ENCODE measurements around the gene ABLIM1.

ABLIM1 gene

GRCh38 chr10:114694752-114695151 is 36.7 kb upstream of the ABLIM1 start:
- DNase-seq (ENCODE audit: extremely low spot score), result peak; percentile 74
- ChIA-PET CTCF (interaction anchor here (0.6 to 1.6 kb wide), 12 partner anchors 9 to 391 kb away, joined by 3 to 6 read pairs (median 3); no protein-coding TSS in a partner anchor), POLR2A (no interaction called here)
- TF ChIP-seq SUZ12 (IDR thresholded peaks at IDR 0.05) (no peak), BHLHE40 (IDR thresholded peaks at IDR 0.05; ENCODE audit: borderline replicate concordance) (no peak), CTBP1 (IDR thresholded peaks at IDR 0.05; ENCODE audit: borderline replicate concordance) (no peak), L3MBTL2 (conservative IDR thresholded peaks at IDR 0.05) (no peak), HDGF (IDR thresholded peaks at IDR 0.05; ENCODE audit: borderline replicate concordance) (no peak), ZNF384 (IDR thresholded peaks at IDR 0.05) (no peak), NFRKB (IDR thresholded peaks at IDR 0.05) (no peak), LEF1 (IDR thresholded peaks at IDR 0.05; ENCODE audit: borderline replicate concordance) (no peak)

DNA sequence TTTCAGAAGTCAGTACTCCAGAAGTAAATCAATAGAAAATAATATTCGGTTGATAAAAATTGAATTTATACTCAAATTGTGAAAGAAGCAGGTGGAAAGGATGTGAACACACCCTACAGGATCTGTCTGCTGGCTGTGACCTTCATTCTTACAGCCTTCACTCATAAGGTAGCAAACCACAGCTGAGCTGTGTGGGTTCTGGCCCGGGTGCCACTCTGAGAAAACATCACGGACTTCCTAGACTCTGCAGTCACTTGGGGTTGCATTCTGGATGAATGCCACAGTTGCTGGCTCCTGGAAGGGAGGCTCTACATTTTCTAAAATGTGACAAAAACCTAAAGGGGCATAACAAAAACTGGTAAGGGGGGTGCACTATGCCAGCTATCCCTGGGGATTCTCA is 36.0 kb upstream of the ABLIM1 start:
- POLR2A ChIA-PET, result no interaction called here
- TF ChIP-seq SUZ12 (IDR thresholded peaks at IDR 0.05) (no peak), FOXA1 (IDR thresholded peaks at IDR 0.05) (no peak), PKNOX1 (IDR thresholded peaks at IDR 0.05) (no peak), CTBP1 (IDR thresholded peaks at IDR 0.05; ENCODE audit: borderline replicate concordance) (no peak)
- CTCF ChIA-PET, result interaction anchor here (0.6 to 1.4 kb wide), 8 partner anchors 8 to 390 kb away, joined by 3 to 6 read pairs (median 4); no protein-coding TSS in a partner anchor

GRCh38 chr10:114691442-114691941 is 33.4 kb upstream of the ABLIM1 start:
- CTCF ChIA-PET, result no interaction called here
- TF ChIP-seq TARDBP (IDR thresholded peaks at IDR 0.05) (no peak), PKNOX1 (IDR thresholded peaks at IDR 0.05) (no peak), FOXK2 (IDR thresholded peaks at IDR 0.05) (no peak), LEF1 (IDR thresholded peaks at IDR 0.05; ENCODE audit: borderline replicate concordance) (no peak), FOXM1 (IDR thresholded peaks at IDR 0.05; ENCODE audit: borderline replicate concordance) (no peak), NFRKB (IDR thresholded peaks at IDR 0.05) (no peak), ARNT (IDR thresholded peaks at IDR 0.05) (no peak), ZNF384 (IDR thresholded peaks at IDR 0.05) (no peak)
- DNase-seq (ENCODE audit: extremely low spot score), result no peak
- POLR2A ChIA-PET, result interaction anchor here (1.3 kb wide), 1 partner anchor 58 kb away, joined by 3 read pairs; no protein-coding TSS in a partner anchor

More for the DNA sequence above, 36.0 kb upstream of the ABLIM1 start:
- DNase-seq (ENCODE audit: extremely low spot score), result no peak

GRCh38 chr10:114688786-114689185 is 30.7 kb upstream of the ABLIM1 start:
- DNase-seq (ENCODE audit: extremely low spot score), result no peak
- no peak for TF ChIP-seq SP1 (IDR thresholded peaks at IDR 0.05)
- TF ChIP-seq PKNOX1 (IDR thresholded peaks at IDR 0.05), result no peak
- no peak for TF ChIP-seq FOXM1 (IDR thresholded peaks at IDR 0.05; ENCODE audit: borderline replicate concordance)
- no peak for TF ChIP-seq ELF4 (IDR thresholded peaks at IDR 0.05)
- no peak for TF ChIP-seq LEF1 (IDR thresholded peaks at IDR 0.05; ENCODE audit: borderline replicate concordance)
- TF ChIP-seq ZNF384 (IDR thresholded peaks at IDR 0.05), result no peak
- TF ChIP-seq TARDBP (IDR thresholded peaks at IDR 0.05), result no peak
- TF ChIP-seq CTBP1 (IDR thresholded peaks at IDR 0.05; ENCODE audit: borderline replicate concordance), result no peak
- TF ChIP-seq ARNT (IDR thresholded peaks at IDR 0.05), result no peak
- no peak for TF ChIP-seq NFRKB (IDR thresholded peaks at IDR 0.05)
- no peak for TF ChIP-seq FOXA1 (IDR thresholded peaks at IDR 0.05)
- TF ChIP-seq L3MBTL2 (conservative IDR thresholded peaks at IDR 0.05), result no peak
- POLR2A ChIA-PET, result no interaction called here
- CTCF ChIA-PET, result no interaction called here

- ChIA-PET CTCF (interaction anchor here (0.5 kb wide), 1 partner anchor 169 kb away, joined by 3 read pairs; no protein-coding TSS in a partner anchor), POLR2A (interaction anchor here (1.0 kb wide), 1 partner anchor 54 kb away, joined by 3 read pairs; no protein-coding TSS in a partner anchor)
- no peak for TF ChIP-seq FOXA1 (IDR thresholded peaks at IDR 0.05)
- no peak for TF ChIP-seq CTBP1 (IDR thresholded peaks at IDR 0.05; ENCODE audit: borderline replicate concordance)
- no peak for TF ChIP-seq SUZ12 (IDR thresholded peaks at IDR 0.05)
- TF ChIP-seq NFRKB (IDR thresholded peaks at IDR 0.05), result no peak
- TF ChIP-seq ARNT (IDR thresholded peaks at IDR 0.05), result no peak
- TF ChIP-seq TARDBP (IDR thresholded peaks at IDR 0.05), result no peak
- no peak for TF ChIP-seq FOXM1 (IDR thresholded peaks at IDR 0.05; ENCODE audit: borderline replicate concordance)
- TF ChIP-seq BHLHE40 (IDR thresholded peaks at IDR 0.05; ENCODE audit: borderline replicate concordance), result no peak
- no peak for DNase-seq (ENCODE audit: extremely low spot score)
These were observed 29.4 kb upstream of the ABLIM1 start for GRCh38 chr10:114687459-114687858.

DNA sequence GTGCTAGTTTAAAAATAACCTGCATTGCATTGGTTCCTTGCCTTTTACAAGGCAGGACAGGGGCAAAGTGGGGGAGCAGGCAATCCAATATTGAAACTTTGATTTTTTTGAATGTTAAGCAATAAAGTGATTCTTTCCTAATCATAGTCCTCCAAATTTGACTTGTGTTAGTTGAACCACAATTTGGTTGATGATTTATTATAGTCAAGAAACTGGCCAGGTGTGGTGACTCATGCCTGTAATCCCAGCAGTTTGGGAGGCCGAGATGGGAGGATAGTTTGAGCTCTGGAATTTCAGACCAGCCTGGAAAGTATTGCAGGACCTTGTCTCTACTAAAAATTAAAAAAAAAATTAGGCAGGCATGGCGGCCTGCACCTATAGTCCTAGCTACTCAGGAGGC is 27.9 kb upstream of the ABLIM1 start:
- CTCF ChIA-PET, result interaction anchor here (1.0 kb wide), 1 partner anchor 8 kb away, joined by 4 read pairs; no protein-coding TSS in a partner anchor
- no peak for DNase-seq (ENCODE audit: extremely low spot score)
- TF ChIP-seq SP1 (IDR thresholded peaks at IDR 0.05) (no peak), ZNF384 (IDR thresholded peaks at IDR 0.05) (no peak), FOXM1 (IDR thresholded peaks at IDR 0.05; ENCODE audit: borderline replicate concordance) (no peak), TARDBP (IDR thresholded peaks at IDR 0.05) (no peak), BHLHE40 (IDR thresholded peaks at IDR 0.05; ENCODE audit: borderline replicate concordance) (no peak), FOXK2 (IDR thresholded peaks at IDR 0.05) (no peak)
- POLR2A ChIA-PET, result interaction anchor here (2.1 kb wide), 1 partner anchor 53 kb away, joined by 12 read pairs; no protein-coding TSS in a partner anchor

GRCh38 chr10:114685456-114685855 is 27.4 kb upstream of the ABLIM1 start:
- no peak for DNase-seq (ENCODE audit: extremely low spot score)
- TF ChIP-seq FOXK2 (IDR thresholded peaks at IDR 0.05), result no peak
- TF ChIP-seq L3MBTL2 (conservative IDR thresholded peaks at IDR 0.05), result no peak
- TF ChIP-seq HDGF (IDR thresholded peaks at IDR 0.05; ENCODE audit: borderline replicate concordance), result no peak
- TF ChIP-seq FOXA1 (IDR thresholded peaks at IDR 0.05), result no peak
- TF ChIP-seq CTBP1 (IDR thresholded peaks at IDR 0.05; ENCODE audit: borderline replicate concordance), result no peak
- no peak for TF ChIP-seq ELF4 (IDR thresholded peaks at IDR 0.05)
- no peak for TF ChIP-seq BHLHE40 (IDR thresholded peaks at IDR 0.05; ENCODE audit: borderline replicate concordance)
- no peak for TF ChIP-seq NFRKB (IDR thresholded peaks at IDR 0.05)
- CTCF ChIA-PET, result interaction anchor here (0.6 to 1.0 kb wide), 3 partner anchors 9 to 194 kb away, joined by 3 to 4 read pairs (median 4); no protein-coding TSS in a partner anchor
- POLR2A ChIA-PET, result interaction anchor here (1.0 to 2.1 kb wide), 2 partner anchors 53 to 82 kb away, joined by 3 to 12 read pairs; no protein-coding TSS in a partner anchor

Data from HEK293T (cell line).